BE2C (cell line): ENCODE data around the gene PPP1R7.

ENCODE experiments used
- DNase-seq: peaks from one replicate; pipeline ENCODE4 v3.0.0-alpha.2; 2020
- H3K27me3 ChIP-seq: fragments of 250-450 bp; sonication (Bioruptor Pico); 2 replicates; pipeline ENCODE4 v1.5.1; 2020; ENCODE audit warnings: mild to moderate bottlenecking
- H3K36me3 ChIP-seq: fragments of 250-450 bp; sonication (Bioruptor Pico); 2 replicates; pipeline ENCODE4 v1.5.1; 2020; ENCODE audit warnings: mild to moderate bottlenecking
- H3K4me1 ChIP-seq: fragments of 250-450 bp; sonication (Bioruptor Pico); 2 replicates; pipeline ENCODE4 v1.5.1; 2020
- H3K4me3 ChIP-seq: 2 replicates; pipeline ENCODE4 v1.5.1; 2011; ENCODE audit warnings: low read depth, low read length
- H3K9me3 ChIP-seq: fragments of 250-450 bp; sonication (Bioruptor Pico); 2 replicates; pipeline ENCODE4 v1.5.1; 2020
- CTCF ChIP-seq: IDR thresholded peaks from 2 replicates; pipeline ENCODE4 v1.5.1; 2012; ENCODE audit warnings: mild to moderate bottlenecking, low read depth, low read length

PPP1R7 gene

DNA sequence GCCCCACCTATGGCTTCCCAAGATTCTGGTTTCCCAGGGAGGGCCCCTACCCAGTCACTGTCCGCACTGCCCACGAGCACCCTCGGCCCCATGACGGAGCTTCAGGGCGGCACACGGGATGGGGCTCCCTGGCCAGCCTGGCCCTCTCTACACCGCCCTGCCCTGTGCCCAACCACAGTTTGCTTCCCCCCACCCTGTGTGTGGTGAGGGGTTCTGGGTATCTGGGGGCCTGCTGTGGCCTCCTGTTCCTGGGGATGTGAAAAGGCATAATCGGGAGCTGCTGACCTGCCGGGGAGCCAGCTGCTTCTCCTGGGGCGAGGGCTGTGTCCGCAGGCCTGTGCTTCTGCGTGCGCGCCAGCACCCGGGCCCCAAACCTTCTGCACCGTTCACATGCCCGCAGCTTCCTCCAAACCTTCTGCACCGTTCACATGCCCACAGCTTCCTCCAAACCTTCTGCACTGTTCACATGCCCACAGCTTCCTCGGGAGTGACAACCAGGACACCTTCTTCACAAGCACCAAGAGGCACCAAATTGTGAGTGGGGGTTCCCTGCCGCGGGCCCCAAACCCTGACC lies 50.6 kb downstream of the PPP1R7 start:
- TF ChIP-seq CTCF, result no peak
- Histone ChIP-seq H3K36me3 (no peaks in the 10 kb centered on the region), H3K9me3 (no peaks in the 10 kb centered on the region), H3K4me1 (no peaks in the 10 kb centered on the region), H3K27me3 (no peaks in the 10 kb centered on the region), H3K4me3 (no peak overlapping the region)
- no peak for DNase-seq

DNA sequence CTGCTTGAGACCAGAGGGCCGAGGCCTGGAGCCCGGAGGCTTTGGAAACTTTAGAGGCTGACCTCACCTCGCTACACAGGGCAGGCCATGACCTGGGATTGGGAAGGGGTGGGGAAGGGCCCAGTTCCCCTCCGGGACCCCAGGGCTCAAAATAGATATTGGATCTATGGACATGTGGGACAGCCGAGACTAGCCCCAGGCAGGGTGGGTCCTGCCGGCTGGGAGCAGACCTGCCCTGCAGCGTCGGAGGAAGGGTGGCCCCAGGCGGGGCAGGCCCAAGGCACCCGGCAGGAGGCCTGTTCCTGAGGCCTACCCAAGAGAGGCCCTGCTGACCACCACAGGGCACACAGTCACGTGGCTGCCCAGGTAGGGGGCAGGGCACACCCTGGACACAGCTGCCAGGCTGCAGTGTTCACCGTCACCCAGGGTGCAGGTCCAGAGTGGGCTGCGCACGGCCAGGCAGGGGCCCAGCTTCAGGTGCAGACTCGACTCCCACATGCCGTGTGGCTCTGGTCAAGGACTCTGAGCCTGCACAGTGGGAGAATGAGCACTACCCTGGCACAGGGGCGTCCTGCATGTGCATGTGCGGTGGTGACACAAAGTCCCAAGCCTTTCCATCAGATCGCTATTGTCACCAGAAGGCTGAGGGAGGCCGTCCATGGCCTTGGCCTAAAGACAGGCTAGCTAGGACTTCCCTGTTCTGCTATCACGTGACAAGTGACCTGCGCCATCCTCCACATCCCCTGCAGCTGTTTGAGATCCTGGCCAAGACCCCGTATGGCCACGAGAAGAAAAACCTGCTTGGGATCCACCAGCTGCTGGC lies 51.4 kb downstream of the PPP1R7 start:
- no peaks in the 10 kb centered on the region for H3K9me3 ChIP-seq
- no peak for DNase-seq
- H3K4me3 ChIP-seq, result no peak overlapping the region
- H3K4me1 ChIP-seq, result no peaks in the 10 kb centered on the region
- TF ChIP-seq CTCF, result no peak
- no peaks in the 10 kb centered on the region for H3K36me3 ChIP-seq
- no peaks in the 10 kb centered on the region for H3K27me3 ChIP-seq

GRCh38 chr2:241202268-241202585 lies 52.0 kb downstream of the PPP1R7 start:
- DNase-seq, result no peak
- Histone ChIP-seq H3K4me1 (no peaks in the 10 kb centered on the region), H3K36me3 (no peaks in the 10 kb centered on the region), H3K4me3 (no peak overlapping the region), H3K27me3 (no peaks in the 10 kb centered on the region), H3K9me3 (no peaks in the 10 kb centered on the region)
- no peak for TF ChIP-seq CTCF

DNA sequence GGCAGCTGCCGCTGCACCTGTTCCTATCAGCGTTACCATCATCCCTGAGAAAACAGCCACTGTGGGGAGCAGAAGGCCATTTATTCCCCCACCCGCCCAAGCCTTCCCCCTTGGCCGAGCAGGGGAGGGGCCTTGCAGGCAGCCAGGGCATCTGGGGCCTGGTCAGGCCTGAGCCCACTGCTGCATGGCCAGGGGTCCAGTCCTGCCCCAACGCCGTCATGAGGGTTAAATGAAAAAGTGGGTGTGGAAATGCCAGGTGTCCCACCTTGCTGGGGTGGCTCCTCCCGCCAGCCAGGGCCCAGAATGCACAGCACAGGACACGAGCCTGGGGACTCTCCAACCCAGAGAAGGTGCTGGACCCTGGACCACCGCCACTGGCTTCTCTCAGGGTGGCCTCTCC lies 52.4 kb downstream of the PPP1R7 start:
- Histone ChIP-seq H3K4me3 (no peak overlapping the region), H3K27me3 (no peaks in the 10 kb centered on the region), H3K9me3 (no peaks in the 10 kb centered on the region), H3K4me1 (no peaks in the 10 kb centered on the region), H3K36me3 (no peaks in the 10 kb centered on the region)
- no peak for DNase-seq
- TF ChIP-seq CTCF, result no peak

DNA sequence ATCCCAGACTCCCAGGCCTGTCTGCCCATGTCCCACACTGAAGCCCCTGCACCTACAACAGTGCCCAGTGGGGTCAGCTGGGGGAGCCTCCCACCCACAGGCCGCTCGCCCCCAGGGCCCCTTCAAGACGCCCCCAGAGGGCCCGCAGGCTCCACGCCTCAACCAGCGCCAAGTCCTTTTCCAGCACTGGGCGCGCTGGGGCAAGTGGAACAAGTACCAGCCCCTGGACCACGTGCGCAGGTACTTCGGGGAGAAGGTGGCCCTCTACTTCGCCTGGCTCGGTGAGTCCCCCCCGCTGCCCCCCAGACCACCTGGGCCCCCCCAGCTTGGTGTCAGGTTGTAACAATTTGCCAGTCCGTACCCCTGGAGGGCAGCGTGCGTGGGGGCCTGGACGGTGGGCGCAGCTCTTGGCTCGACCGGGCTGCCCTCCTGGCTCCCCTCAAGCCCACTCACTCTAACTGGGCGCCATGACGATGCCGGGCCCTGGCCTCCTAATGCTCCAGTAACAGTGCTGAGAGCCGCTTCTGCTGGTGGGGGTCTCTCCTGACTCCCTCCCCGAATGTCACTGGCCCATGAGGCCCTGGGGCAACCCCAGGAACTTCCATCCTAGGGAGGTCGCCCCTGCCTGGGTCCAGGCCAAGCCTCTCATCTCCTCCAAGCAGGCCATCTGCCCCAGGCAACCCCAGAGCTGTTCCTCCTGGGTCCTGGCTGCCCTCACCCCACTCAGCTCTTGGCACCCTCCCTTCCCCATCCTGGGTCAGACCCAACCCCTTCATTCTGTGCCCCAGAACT lies 53.1 kb downstream of the PPP1R7 start:
- no peak for DNase-seq
- no peak overlapping the region for H3K4me3 ChIP-seq
- TF ChIP-seq CTCF, result no peak
- no peaks in the 10 kb centered on the region for H3K4me1 ChIP-seq
- H3K9me3 ChIP-seq, result no peaks in the 10 kb centered on the region
- no peaks in the 10 kb centered on the region for H3K36me3 ChIP-seq
- no peaks in the 10 kb centered on the region for H3K27me3 ChIP-seq

- H3K4me1 ChIP-seq, result no peaks in the 10 kb centered on the region
- no peak overlapping the region for H3K4me3 ChIP-seq
- H3K27me3 ChIP-seq, result no peaks in the 10 kb centered on the region
- no peak for TF ChIP-seq CTCF
- DNase-seq, result no peak
- no peaks in the 10 kb centered on the region for H3K36me3 ChIP-seq
- H3K9me3 ChIP-seq, result no peaks in the 10 kb centered on the region
Observed at GRCh38 chr2:241204010-241204384, 53.7 kb downstream of the PPP1R7 start.
